ENCODE results near the gene RXYLT1.

- TF ChIP-seq, protein P1, sequence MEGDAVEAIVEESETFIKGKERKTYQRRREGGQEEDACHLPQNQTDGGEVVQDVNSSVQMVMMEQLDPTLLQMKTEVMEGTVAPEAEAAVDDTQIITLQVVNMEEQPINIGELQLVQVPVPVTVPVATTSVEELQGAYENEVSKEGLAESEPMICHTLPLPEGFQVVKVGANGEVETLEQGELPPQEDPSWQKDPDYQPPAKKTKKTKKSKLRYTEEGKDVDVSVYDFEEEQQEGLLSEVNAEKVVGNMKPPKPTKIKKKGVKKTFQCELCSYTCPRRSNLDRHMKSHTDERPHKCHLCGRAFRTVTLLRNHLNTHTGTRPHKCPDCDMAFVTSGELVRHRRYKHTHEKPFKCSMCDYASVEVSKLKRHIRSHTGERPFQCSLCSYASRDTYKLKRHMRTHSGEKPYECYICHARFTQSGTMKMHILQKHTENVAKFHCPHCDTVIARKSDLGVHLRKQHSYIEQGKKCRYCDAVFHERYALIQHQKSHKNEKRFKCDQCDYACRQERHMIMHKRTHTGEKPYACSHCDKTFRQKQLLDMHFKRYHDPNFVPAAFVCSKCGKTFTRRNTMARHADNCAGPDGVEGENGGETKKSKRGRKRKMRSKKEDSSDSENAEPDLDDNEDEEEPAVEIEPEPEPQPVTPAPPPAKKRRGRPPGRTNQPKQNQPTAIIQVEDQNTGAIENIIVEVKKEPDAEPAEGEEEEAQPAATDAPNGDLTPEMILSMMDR (IDR thresholded peaks at IDR 0.05), result no peak
- TF ChIP-seq TP53 (CRISPR knock-in tag; IDR thresholded peaks at IDR 0.05) (no peak), ZNF317 (CRISPR knock-in tag; IDR thresholded peaks at IDR 0.05; ENCODE audit: borderline replicate concordance, low read depth) (no peak), PRDM15 (CRISPR knock-in tag; IDR thresholded peaks at IDR 0.05) (no peak)
- TF ChIP-seq, protein P2, sequence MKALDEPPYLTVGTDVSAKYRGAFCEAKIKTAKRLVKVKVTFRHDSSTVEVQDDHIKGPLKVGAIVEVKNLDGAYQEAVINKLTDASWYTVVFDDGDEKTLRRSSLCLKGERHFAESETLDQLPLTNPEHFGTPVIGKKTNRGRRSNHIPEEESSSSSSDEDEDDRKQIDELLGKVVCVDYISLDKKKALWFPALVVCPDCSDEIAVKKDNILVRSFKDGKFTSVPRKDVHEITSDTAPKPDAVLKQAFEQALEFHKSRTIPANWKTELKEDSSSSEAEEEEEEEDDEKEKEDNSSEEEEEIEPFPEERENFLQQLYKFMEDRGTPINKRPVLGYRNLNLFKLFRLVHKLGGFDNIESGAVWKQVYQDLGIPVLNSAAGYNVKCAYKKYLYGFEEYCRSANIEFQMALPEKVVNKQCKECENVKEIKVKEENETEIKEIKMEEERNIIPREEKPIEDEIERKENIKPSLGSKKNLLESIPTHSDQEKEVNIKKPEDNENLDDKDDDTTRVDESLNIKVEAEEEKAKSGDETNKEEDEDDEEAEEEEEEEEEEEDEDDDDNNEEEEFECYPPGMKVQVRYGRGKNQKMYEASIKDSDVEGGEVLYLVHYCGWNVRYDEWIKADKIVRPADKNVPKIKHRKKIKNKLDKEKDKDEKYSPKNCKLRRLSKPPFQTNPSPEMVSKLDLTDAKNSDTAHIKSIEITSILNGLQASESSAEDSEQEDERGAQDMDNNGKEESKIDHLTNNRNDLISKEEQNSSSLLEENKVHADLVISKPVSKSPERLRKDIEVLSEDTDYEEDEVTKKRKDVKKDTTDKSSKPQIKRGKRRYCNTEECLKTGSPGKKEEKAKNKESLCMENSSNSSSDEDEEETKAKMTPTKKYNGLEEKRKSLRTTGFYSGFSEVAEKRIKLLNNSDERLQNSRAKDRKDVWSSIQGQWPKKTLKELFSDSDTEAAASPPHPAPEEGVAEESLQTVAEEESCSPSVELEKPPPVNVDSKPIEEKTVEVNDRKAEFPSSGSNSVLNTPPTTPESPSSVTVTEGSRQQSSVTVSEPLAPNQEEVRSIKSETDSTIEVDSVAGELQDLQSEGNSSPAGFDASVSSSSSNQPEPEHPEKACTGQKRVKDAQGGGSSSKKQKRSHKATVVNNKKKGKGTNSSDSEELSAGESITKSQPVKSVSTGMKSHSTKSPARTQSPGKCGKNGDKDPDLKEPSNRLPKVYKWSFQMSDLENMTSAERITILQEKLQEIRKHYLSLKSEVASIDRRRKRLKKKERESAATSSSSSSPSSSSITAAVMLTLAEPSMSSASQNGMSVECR (CRISPR knock-in tag; IDR thresholded peaks at IDR 0.05; ENCODE audit: borderline replicate concordance), result no peak
- TF ChIP-seq, protein P3, sequence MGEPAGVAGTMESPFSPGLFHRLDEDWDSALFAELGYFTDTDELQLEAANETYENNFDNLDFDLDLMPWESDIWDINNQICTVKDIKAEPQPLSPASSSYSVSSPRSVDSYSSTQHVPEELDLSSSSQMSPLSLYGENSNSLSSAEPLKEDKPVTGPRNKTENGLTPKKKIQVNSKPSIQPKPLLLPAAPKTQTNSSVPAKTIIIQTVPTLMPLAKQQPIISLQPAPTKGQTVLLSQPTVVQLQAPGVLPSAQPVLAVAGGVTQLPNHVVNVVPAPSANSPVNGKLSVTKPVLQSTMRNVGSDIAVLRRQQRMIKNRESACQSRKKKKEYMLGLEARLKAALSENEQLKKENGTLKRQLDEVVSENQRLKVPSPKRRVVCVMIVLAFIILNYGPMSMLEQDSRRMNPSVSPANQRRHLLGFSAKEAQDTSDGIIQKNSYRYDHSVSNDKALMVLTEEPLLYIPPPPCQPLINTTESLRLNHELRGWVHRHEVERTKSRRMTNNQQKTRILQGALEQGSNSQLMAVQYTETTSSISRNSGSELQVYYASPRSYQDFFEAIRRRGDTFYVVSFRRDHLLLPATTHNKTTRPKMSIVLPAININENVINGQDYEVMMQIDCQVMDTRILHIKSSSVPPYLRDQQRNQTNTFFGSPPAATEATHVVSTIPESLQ (CRISPR knock-in tag; IDR thresholded peaks at IDR 0.05), result no peak
These were observed 34.5 kb downstream of the RXYLT1 start for GRCh38 chr12:63814146-63814772.
